Activated CD4-positive, alpha-beta T cell treated with anti-CD3 and anti-CD28 coated beads for 36 hours (primary cell): ENCODE measurements around the gene COL4A3. TPM values are rescaled to one million over a fixed set of nuclear protein-coding genes. Genes with fewer than 3 reads are reported as not detected.

ENCODE experiments used
- ATAC-seq: fragments of 200-7000 bp; cut with Tn5 transposase; one replicate; pipeline ENCODE4 v1.10.0; 2021; ENCODE audit warnings: mild to moderate bottlenecking, moderate library complexity
- CTCF ChIA-PET: fragments of 350-600 bp; sonication (Branson Sonifier 250); formaldehyde crosslinking; loops from one replicate; lab custom pipeline; 2021; ENCODE audit warnings: antibody characterized with exemption; lab: Charles Lee
- POLR2A ChIA-PET: fragments of 350-600 bp; sonication (Branson Sonifier 250); formaldehyde crosslinking; loops from one replicate; lab custom pipeline; 2021; ENCODE audit warnings: antibody characterized with exemption, inconsistent platforms; lab: Charles Lee
- DNase-seq: peaks from one replicate; pipeline ENCODE4 v3.0.0-alpha.2; 2020
- H3K27ac Mint-ChIP-seq: one replicate; pipeline ENCODE4 v1.8.0; 2021; ENCODE audit warnings: mixed read lengths
- H3K27me3 Mint-ChIP-seq: one replicate; pipeline ENCODE4 v1.8.0; 2021; ENCODE audit warnings: mixed read lengths
- H3K36me3 Mint-ChIP-seq: one replicate; pipeline ENCODE4 v1.8.0; 2021; ENCODE audit warnings: low read depth, mixed read lengths
- H3K4me1 Mint-ChIP-seq: one replicate; pipeline ENCODE4 v1.8.0; 2021; ENCODE audit warnings: mixed read lengths
- H3K4me3 Mint-ChIP-seq: one replicate; pipeline ENCODE4 v1.8.0; 2021; ENCODE audit warnings: mild to moderate bottlenecking, moderate library complexity, mixed read lengths
- H3K9me3 Mint-ChIP-seq: one replicate; pipeline ENCODE4 v1.8.0; 2021; ENCODE audit warnings: low read depth, mixed read lengths
- intact Hi-C, 2 experiments: fragments of 100-400 bp; cut with DNase I in 1 of 2; cut with micrococcal nuclease in 1 of 2; formaldehyde crosslinking; loops; one replicate each; pipeline versions ENCODE4 v1.14.2 to v1.15.1; 2022 to 2024; cut with DNase I, micrococcal nuclease
- total RNA-seq, 2 experiments: library from RNA; stranded (reverse); gene quantifications; one replicate each; pipeline ENCODE4 v1.2.3, GENCODE V29; 2021

COL4A3 gene
- total RNA-seq, 2 experiments from 2014 or later: not detected

DNA sequence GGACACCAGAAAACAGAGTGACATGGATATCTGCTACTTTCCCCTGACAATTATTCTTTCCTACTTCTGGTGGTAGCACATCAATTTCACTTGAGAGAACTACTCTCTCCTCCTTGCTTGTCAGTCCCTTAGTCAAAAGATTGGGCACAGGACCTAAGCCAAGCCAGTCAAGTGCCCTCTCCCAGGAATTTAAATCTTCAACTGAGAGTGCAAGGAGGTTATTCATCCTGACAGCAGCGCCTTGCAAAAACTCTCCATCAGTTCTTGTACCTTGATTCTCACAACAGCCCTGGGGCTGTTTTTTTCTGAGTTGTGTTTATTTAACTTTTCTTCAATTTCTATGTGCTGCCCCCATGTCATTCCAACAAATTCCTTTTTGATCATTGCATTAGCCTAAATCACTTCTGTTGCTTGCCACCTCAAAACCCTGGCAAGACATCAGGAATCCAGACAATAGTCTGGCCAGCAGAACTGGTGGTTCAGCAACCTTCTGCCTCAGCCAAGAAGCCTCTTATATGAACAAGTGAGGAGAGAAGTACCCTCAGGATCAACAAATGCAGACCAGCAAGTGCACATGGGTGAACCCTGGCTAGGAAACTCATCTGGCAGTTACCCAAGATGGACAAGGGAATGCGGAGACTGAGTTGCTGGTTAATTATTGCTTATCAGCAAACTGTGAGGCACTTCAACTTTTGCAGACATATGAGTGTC, 19.4 kb downstream of the COL4A3 start:
- intact Hi-C loops: no loop called here
- Mint-ChIP-seq H3K27me3 (peaks cover 12% of the 10 kb centered on the region), H3K4me3 (no peak overlapping the region), H3K4me1 (no peaks in the 10 kb centered on the region), H3K9me3 (no peaks in the 10 kb centered on the region), H3K27ac (no peak overlapping the region), H3K36me3 (no peaks in the 10 kb centered on the region)
- CTCF ChIA-PET: no interaction called here
- DNase-seq: no peak
- ATAC-seq: no peak
- POLR2A ChIA-PET: no interaction called here

DNA sequence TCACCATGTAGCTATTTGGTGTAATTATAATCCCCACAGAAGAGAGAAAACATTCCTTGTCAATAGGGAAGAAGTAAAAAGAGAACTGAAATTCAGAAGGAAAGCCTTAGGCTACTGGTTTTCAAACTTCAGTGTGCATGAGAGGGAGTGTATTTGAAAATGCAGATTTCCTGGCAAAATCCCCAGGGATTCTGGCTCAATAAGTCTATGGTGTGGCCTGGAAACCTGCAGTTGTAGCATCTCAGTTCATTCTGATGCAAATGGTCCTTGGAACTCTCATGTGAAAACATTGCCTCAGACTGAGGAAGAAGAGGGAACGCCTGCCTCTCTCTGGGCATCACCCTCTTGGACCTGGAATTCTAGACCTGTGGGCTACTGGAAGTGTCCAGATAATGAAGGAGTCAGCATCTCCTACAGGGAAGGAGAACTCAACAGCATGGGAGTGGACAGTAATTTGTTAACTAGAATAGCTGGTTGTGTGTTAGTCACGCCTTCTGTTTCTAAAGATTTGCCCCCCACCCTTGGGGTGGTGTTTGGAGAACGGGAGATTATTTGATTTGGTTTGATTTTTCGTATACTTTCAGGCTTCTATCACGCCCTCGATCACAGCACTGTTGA, 21.3 kb downstream of the COL4A3 start:
- no peak overlapping the region for H3K4me3 Mint-ChIP-seq
- ATAC-seq (no peak), DNase-seq (no peak)
- intact Hi-C loops: no loop called here
- CTCF ChIA-PET: no interaction called here
- H3K27me3 Mint-ChIP-seq: peaks cover 14% of the 10 kb centered on the region
- POLR2A ChIA-PET: interaction anchor here (0.7 kb wide), 1 partner anchor 20 kb away, joined by 4 read pairs; no protein-coding TSS in a partner anchor
- H3K9me3 Mint-ChIP-seq: no peaks in the 10 kb centered on the region
- H3K36me3 Mint-ChIP-seq: no peaks in the 10 kb centered on the region
- H3K4me1 Mint-ChIP-seq: no peaks in the 10 kb centered on the region
- no peak overlapping the region for H3K27ac Mint-ChIP-seq

DNA sequence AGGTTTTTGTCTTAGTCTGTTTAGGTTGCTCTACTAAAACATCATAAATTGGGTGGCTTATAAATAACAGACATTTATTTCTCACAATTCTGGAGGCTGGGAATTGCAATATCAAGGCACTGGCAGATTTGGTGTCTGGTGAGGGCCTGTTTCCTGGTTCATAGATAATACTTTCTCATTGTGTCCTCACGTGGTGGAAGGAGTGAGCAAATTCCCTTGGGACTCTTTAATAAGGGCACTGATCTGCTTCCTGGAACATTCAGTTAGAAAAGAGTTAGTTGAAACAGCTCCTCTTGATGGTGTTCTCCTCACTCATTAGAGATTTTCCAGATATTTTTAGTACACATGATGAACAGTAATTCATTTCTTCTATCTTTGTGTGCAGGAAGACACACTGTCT, 22.3 kb downstream of the COL4A3 start:
- H3K27me3 Mint-ChIP-seq: peaks cover 14% of the 10 kb centered on the region
- ChIA-PET CTCF (interaction anchor here (0.6 kb wide), 1 partner anchor 1616 kb away, joined by 3 read pairs; no protein-coding TSS in a partner anchor), POLR2A (no interaction called here)
- intact Hi-C loops: no loop called here
- no peak overlapping the region for H3K4me3 Mint-ChIP-seq
- DNase-seq: no peak
- ATAC-seq: no peak
- no peaks in the 10 kb centered on the region for H3K4me1 Mint-ChIP-seq
- H3K27ac Mint-ChIP-seq: no peak overlapping the region
- no peaks in the 10 kb centered on the region for H3K9me3 Mint-ChIP-seq
- no peaks in the 10 kb centered on the region for H3K36me3 Mint-ChIP-seq

DNA sequence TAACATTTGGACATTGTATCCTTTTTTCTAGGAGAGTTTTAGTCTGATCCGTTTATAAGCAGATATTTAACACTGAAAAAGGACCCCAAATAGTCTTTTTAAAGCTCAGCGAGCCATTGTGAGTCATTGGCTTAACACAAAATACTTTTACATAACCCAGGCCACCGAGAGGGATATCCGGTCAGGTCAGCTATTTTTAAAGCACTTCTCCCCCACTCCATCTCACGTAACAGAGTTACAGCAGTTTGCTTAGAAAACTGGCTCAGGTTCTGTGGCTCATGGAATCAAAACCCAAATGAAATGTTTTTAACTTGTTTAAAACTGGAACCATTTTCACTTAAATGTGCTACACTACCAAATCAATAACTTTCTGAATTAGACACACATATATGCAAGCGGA, 23.9 kb downstream of the COL4A3 start:
- Mint-ChIP-seq H3K27me3 (peaks cover 15% of the 10 kb centered on the region), H3K36me3 (no peaks in the 10 kb centered on the region), H3K27ac (no peak overlapping the region), H3K4me3 (no peak overlapping the region), H3K4me1 (no peaks in the 10 kb centered on the region), H3K9me3 (no peaks in the 10 kb centered on the region)
- intact Hi-C loops: no loop called here
- ATAC-seq (no peak), DNase-seq (no peak)
- CTCF ChIA-PET: interaction anchor here (0.5 to 0.6 kb wide), 2 partner anchors 46 to 254 kb away, joined by 3 read pairs; no protein-coding TSS in a partner anchor
- POLR2A ChIA-PET: no interaction called here

DNA sequence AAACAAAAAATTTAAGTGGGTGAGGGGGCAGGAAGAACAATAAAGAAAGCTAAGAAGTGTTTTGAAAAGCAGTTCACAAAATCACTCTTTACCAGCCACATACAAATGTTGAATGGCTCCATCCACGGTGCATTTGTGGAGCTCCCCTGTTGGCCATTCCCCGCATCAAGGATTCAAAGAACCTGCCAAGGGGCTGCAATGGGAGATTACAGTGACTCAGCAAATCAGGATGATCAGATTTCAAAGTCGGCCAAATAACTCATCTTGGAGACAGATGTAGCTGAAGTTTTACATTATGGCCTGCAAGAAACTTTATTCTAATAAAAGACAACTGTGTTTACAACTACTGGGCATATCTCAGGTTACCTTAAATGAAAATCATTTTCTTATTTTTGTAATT, 26.9 kb downstream of the COL4A3 start:
- POLR2A ChIA-PET: no interaction called here
- H3K4me1 Mint-ChIP-seq: no peaks in the 10 kb centered on the region
- no peak overlapping the region for H3K4me3 Mint-ChIP-seq
- no peak overlapping the region for H3K27ac Mint-ChIP-seq
- H3K36me3 Mint-ChIP-seq: no peaks in the 10 kb centered on the region
- ATAC-seq (no peak), DNase-seq (no peak)
- CTCF ChIA-PET: no interaction called here
- H3K9me3 Mint-ChIP-seq: no peaks in the 10 kb centered on the region
- intact Hi-C loops: no loop called here
- peaks cover 13% of the 10 kb centered on the region for H3K27me3 Mint-ChIP-seq

DNA sequence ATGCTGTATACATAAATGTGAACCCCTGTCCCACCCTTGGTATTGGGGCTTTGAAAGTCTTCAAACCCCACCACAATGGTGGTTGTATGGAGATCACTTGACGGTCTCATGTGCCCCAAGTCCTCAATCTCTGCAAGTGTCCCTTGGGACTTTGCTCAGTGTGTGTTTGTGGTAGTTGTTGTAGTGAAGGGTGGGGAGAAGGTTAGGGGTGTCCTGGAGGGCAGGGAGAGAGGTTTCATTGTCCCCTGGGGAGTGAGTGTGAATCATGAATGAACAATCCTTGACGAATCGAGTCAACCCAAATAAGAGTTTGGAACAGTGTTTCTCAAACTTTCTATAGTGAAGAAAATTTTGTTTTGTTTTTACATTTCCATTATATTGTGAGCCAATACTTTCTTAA, 28.1 kb downstream of the COL4A3 start:
- no peaks in the 10 kb centered on the region for H3K9me3 Mint-ChIP-seq
- no peak overlapping the region for H3K4me3 Mint-ChIP-seq
- H3K27ac Mint-ChIP-seq: no peak overlapping the region
- intact Hi-C loops: no loop called here
- peaks cover 9% of the 10 kb centered on the region for H3K27me3 Mint-ChIP-seq
- ATAC-seq (no peak), DNase-seq (no peak)
- no peaks in the 10 kb centered on the region for H3K36me3 Mint-ChIP-seq
- no peaks in the 10 kb centered on the region for H3K4me1 Mint-ChIP-seq
- POLR2A ChIA-PET: no interaction called here
- CTCF ChIA-PET: no interaction called here

DNA sequence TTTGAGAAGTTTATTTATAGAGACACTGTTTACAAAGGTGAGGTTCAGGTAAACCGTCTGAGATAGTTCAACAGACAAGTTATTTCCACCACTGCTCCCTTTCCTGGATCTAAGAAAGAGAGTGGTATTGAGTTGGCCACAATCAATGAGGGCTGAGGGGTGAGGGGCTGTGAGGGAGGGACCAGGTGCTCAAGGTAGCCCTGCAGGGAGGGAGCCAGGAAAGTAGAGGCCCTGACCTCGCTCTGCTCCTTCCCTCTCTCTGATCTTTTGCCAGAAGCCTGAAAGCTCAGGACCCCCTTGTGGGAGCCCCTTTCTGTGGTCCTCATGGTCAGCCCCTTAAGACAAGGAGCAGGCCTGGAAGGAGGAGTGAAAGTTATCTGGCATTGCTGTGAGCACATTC, 29.8 kb downstream of the COL4A3 start:
- H3K9me3 Mint-ChIP-seq: no peaks in the 10 kb centered on the region
- ATAC-seq: no peak
- H3K4me3 Mint-ChIP-seq: no peak overlapping the region
- H3K27ac Mint-ChIP-seq: no peak overlapping the region
- POLR2A ChIA-PET: no interaction called here
- no peaks in the 10 kb centered on the region for H3K36me3 Mint-ChIP-seq
- intact Hi-C loops: no loop called here
- no peaks in the 10 kb centered on the region for H3K4me1 Mint-ChIP-seq
- CTCF ChIA-PET: interaction anchor here (0.7 to 0.8 kb wide), 2 partner anchors 142 to 284 kb away, joined by 3 to 6 read pairs; no protein-coding TSS in a partner anchor
- H3K27me3 Mint-ChIP-seq: peaks cover 7% of the 10 kb centered on the region
- no peak for DNase-seq

DNA sequence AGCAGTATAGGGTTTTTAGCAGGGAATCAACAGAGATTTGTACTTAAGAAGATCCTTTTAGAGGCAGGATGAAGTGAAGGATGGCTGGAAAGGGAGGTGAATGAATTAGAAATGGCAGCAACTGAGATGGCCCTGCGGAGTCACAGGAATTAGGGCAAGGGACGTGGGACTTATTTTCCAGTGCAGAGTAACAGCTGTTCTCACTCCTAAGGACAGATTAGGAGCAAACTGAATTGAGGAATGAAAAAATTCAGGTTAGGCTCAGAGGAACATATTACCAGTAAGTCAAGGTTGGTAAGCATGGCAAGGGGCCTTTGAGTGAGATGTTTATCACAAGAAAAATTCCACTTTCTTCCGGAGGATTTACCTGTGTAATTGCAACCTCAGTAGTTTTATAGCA, 34.4 kb downstream of the COL4A3 start:
- intact Hi-C loops: no loop called here
- Mint-ChIP-seq H3K4me1 (no peaks in the 10 kb centered on the region), H3K27me3 (peaks cover 5% of the 10 kb centered on the region), H3K27ac (no peak overlapping the region), H3K4me3 (no peak overlapping the region), H3K36me3 (no peaks in the 10 kb centered on the region), H3K9me3 (no peaks in the 10 kb centered on the region)
- no peak for DNase-seq
- CTCF ChIA-PET: no interaction called here
- POLR2A ChIA-PET: no interaction called here
- no peak for ATAC-seq

DNA sequence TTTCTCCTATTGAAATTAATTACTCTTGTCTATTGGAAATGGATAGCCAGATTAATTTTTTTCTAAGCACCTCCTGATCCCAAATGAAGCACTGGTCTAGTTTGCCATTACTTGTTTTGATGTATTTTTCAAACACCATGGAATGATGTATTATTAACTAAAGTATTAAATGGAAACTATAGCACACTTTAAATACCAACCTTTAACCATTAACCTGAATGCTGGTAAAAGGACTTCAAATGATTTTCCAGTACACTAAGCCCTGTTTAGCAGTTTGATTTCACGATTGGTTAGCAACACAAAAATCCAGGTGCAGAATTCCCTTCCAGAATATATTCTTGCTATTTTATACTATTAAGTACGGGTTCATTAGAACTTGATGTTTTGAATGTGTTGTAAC, 37.3 kb downstream of the COL4A3 start:
- H3K4me1 Mint-ChIP-seq: no peaks in the 10 kb centered on the region
- ATAC-seq (no peak), DNase-seq (no peak)
- no peaks in the 10 kb centered on the region for H3K9me3 Mint-ChIP-seq
- intact Hi-C loops: no loop called here
- peaks cover 10% of the 10 kb centered on the region for H3K27me3 Mint-ChIP-seq
- ChIA-PET POLR2A (no interaction called here), CTCF (no interaction called here)
- H3K36me3 Mint-ChIP-seq: no peaks in the 10 kb centered on the region
- H3K27ac Mint-ChIP-seq: no peak overlapping the region
- H3K4me3 Mint-ChIP-seq: no peak overlapping the region

DNA sequence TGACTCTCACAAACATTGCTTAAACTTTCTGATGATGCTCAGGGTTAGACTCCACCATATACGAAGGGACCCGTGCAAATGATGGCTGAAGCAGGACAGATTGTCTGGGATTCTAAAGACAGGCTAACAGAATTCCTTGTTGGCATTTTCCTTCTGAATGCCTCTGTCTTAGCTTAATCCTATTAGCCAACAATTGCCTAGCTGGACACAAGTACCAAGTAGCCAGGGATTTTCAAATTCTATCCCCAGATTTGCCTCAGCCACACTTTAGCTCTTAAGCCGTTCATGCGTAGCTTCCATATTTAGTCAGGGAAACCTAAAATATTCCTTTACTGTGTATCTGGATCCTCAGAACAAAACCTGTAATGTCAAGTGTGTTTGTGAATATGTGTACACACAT, 40.0 kb downstream of the COL4A3 start:
- POLR2A ChIA-PET: no interaction called here
- ATAC-seq (no peak), DNase-seq (no peak)
- intact Hi-C loops: no loop called here
- CTCF ChIA-PET: interaction anchor here (0.5 to 1.8 kb wide), 3 partner anchors 34 to 613 kb away, joined by 3 to 6 read pairs (median 3); no protein-coding TSS in a partner anchor
- Mint-ChIP-seq H3K27ac (no peak overlapping the region), H3K4me3 (no peak overlapping the region), H3K4me1 (no peaks in the 10 kb centered on the region), H3K36me3 (no peaks in the 10 kb centered on the region), H3K27me3 (peaks cover 20% of the 10 kb centered on the region), H3K9me3 (no peaks in the 10 kb centered on the region)

DNA sequence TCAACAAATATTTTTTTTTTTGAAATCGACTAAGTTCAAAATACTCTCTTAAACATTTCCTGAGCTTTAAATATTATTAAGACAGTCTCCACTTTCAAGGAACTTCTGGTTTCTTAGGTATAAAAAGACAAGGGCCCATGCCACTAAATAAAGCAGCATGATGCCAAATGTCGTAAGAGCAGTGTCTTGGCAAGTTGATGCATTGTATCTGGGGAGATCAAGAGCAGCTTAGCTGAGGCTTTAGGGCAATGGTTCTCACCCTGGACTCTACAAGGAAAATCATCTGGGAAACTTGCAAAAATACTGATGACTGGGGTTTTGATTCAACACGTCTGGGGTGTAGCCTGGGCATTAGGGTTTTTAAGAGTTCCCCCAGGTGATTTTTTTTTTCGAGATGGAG, 41.3 kb downstream of the COL4A3 start:
- intact Hi-C loops: no loop called here
- ATAC-seq (no peak), DNase-seq (no peak)
- CTCF ChIA-PET: interaction anchor here (0.6 to 1.8 kb wide), 2 partner anchors 32 to 85 kb away, joined by 3 to 6 read pairs; no protein-coding TSS in a partner anchor
- Mint-ChIP-seq H3K27ac (no peak overlapping the region), H3K27me3 (peaks cover 20% of the 10 kb centered on the region), H3K4me3 (no peak overlapping the region), H3K9me3 (no peaks in the 10 kb centered on the region), H3K36me3 (no peaks in the 10 kb centered on the region), H3K4me1 (no peaks in the 10 kb centered on the region)
- POLR2A ChIA-PET: interaction anchor here (0.6 kb wide), 1 partner anchor 20 kb away, joined by 4 read pairs; no protein-coding TSS in a partner anchor

DNA sequence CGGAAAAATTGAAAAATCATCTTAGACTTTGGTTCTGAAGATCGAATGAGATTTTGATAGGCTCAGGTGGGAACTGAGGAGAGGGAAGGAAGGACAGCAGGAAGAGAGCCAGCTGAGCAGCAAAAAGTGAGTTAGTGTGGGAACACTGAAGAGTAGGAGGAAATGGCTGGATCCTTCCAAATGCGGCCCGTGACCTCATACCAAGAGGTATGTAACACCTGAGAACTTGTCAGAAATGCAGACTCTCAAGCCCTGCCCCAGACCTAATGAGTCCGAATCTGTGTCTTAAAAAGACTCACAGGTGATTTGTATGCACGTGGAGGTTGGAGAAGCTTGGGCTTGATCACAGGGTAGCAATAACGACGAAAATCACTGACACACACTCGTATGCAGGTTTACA, 42.0 kb downstream of the COL4A3 start:
- H3K4me3 Mint-ChIP-seq: no peak overlapping the region
- H3K4me1 Mint-ChIP-seq: no peaks in the 10 kb centered on the region
- ATAC-seq (no peak), DNase-seq (no peak)
- intact Hi-C loops: no loop called here
- H3K9me3 Mint-ChIP-seq: no peaks in the 10 kb centered on the region
- CTCF ChIA-PET: no interaction called here
- POLR2A ChIA-PET: no interaction called here
- no peaks in the 10 kb centered on the region for H3K36me3 Mint-ChIP-seq
- peaks cover 20% of the 10 kb centered on the region for H3K27me3 Mint-ChIP-seq
- no peak overlapping the region for H3K27ac Mint-ChIP-seq
